ENCODE data around the gene HCCS. TPM values are rescaled to one million over a fixed set of nuclear protein-coding genes. Genes with fewer than 3 reads are reported as not detected.

Gene HCCS
- total and polyA plus RNA-seq, 2 donors (not counting 3 experiments of a cell fraction or from before 2014, with no cell fraction given): 16.9 to 39.3 TPM

- Histone ChIP-seq H3K79me2 (ENCODE audit: control insufficient read depth, insufficient read depth, low read length) (no peaks in the 10 kb centered on the region), H3K9me3 (replicated peaks; ENCODE audit: control insufficient read depth, insufficient read depth, low read length) (no peaks in the 10 kb centered on the region), H3K27me3 (ENCODE audit: control insufficient read depth in 2 of 2, insufficient read depth in 2 of 2, low read length in 2 of 2) (no peaks in the 10 kb centered on the region), H3K4me2 (ENCODE audit: insufficient read depth, low read length) (no peak overlapping the region), H3K9ac (replicated peaks; ENCODE audit: extremely low read depth, insufficient read depth, low read length) (no peak overlapping the region), H3K4me3 (replicated peaks in 1 of 3; ENCODE audit: insufficient read depth in 1 of 3, low read depth in 1 of 3, low read length in 3 of 3) (no peak overlapping the region), H3K9me1 (replicated peaks; ENCODE audit: control insufficient read depth, extremely low read depth, insufficient read depth, low read length) (no peaks in the 10 kb centered on the region), H4K20me1 (replicated peaks; ENCODE audit: control insufficient read depth, extremely low read depth, insufficient read depth, low read length) (no peaks in the 10 kb centered on the region), H2AFZ (ENCODE audit: low read depth, low read length) (no peak overlapping the region), H3K27ac (ENCODE audit: insufficient read depth, low read depth, low read length) (no peak overlapping the region), H3K4me1 (ENCODE audit: control insufficient read depth, extremely low read depth, insufficient read depth, low read length) (no peaks in the 10 kb centered on the region), H3K36me3 (ENCODE audit: control insufficient read depth in 2 of 2, extremely low read depth in 1 of 2, insufficient read depth in 2 of 2, low read length in 2 of 2) (no peaks in the 10 kb centered on the region)
- BruUV-seq (replicated peaks): no TSS peak
- CTCF ChIA-PET: interaction anchor here (2.3 kb wide), 1 partner anchor 946 kb away, joined by 13 read pairs; no protein-coding TSS in a partner anchor
- no peak for FAIRE-seq
- DNase-seq (ENCODE audit: low read depth, low spot score): no peak
- POLR2A ChIA-PET: no interaction called here
- intact Hi-C loops (cut with micrococcal nuclease): loop anchor here (2.0 kb wide), 1 partner anchor 25 kb away; the partner anchor contains the start of gene HCCS
- TF ChIP-seq POLR2A (IDR thresholded peaks at IDR 0.05; ENCODE audit: low read depth, low read length) (no peak), FOS (IDR thresholded peaks at IDR 0.05; ENCODE audit: borderline replicate concordance, insufficient read depth, low read length) (no peak), MYC (IDR thresholded peaks at IDR 0.05; ENCODE audit: low read depth, low read length) (no peak), MAX (IDR thresholded peaks at IDR 0.05; ENCODE audit: insufficient read depth, insufficient read length) (no peak), EZH2 (IDR thresholded peaks at IDR 0.05; ENCODE audit: borderline replicate concordance, low read depth, low read length, severe bottlenecking) (no peak), POLR2AphosphoS5 (IDR thresholded peaks at IDR 0.05; ENCODE audit: insufficient read depth, low read depth, low read length) (no peak), CTCF (IDR thresholded peaks at IDR 0.05; ENCODE audit: extremely low read depth in 1 of 2, insufficient read depth in 1 of 2, low read depth in 1 of 2, low read length in 2 of 2) (no peak), GATA2 (IDR thresholded peaks at IDR 0.05; ENCODE audit: insufficient read depth, insufficient read length, low read depth, low read length) (no peak), JUN (IDR thresholded peaks at IDR 0.05; ENCODE audit: borderline replicate concordance, insufficient read depth, insufficient read length, low read depth) (no peak)
- dilution Hi-C loops (cut with MboI; ENCODE audit: extremely low pct_ligation_motif_present, low sequenced_read_pairs): no loop called here
These were observed 24.5 kb downstream of the HCCS start for GRCh38 chrX:11135564-11136185.

All from endothelial cell of umbilical vein (primary cell).